ENCODE data around the gene OR4D1.

DNA sequence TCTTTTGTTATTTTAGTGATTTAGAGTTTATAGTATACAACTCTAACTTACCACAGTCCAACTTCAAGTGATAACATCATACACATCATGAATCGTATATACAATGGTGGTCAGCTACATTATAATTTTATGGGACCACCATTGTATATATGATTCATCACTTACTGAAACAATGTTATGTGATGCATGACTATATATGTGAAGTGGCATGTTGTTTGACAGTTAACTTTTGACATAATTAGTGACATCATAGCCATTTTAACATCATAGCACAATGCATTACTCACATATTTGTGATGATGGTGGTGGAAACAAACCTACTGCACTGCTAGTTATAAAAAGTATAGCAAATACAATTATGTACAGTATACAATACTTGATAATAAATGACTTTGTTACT lies 43.1 kb upstream of the OR4D1 start:
- TF ChIP-seq POLR2A (IDR thresholded peaks at IDR 0.05; ENCODE audit: low read length) (no peak), GATA1 (IDR thresholded peaks at IDR 0.05; ENCODE audit: low read depth, low read length) (no peak)

All from erythroblast (primary cell).